Stimulated activated CD4-positive, alpha-beta T cell treated with anti-CD3 and anti-CD28 coated beads, Interleukin-1b, Interleukin-23, amount 100 ng/mL, for 24 hours (primary cell): ENCODE data around the gene CXCL8.
"Not testable (repeated sequence)": the region's sequence is repeated elsewhere in the genome, so short reads cannot be mapped to it uniquely, and the experiment has no call there.

Experiments used
- DNase-seq, 4 experiments: peaks; one replicate each; pipeline ENCODE4 v3.0.0-alpha.2; 2020; ENCODE audit warnings: low read depth in 4 of 4, low spot score in 1 of 4

The CXCL8 gene

DNA sequence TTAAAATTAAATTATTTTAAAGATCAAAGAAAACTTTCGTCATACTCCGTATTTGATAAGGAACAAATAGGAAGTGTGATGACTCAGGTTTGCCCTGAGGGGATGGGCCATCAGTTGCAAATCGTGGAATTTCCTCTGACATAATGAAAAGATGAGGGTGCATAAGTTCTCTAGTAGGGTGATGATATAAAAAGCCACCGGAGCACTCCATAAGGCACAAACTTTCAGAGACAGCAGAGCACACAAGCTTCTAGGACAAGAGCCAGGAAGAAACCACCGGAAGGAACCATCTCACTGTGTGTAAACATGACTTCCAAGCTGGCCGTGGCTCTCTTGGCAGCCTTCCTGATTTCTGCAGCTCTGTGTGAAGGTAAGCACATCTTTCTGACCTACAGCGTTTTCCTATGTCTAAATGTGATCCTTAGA lies at the start of gene CXCL8:
Gene CXCL8 (plus strand): TSS at position 217 of the 426 bp plus-strand sequence. CDS start 90 bp downstream, at position 307.
- DNase-seq, result no peak

GRCh38 chr4:73691201-73691600 lies 49.2 kb upstream of the CXCL8 start:
- DNase-seq, result not testable (repeated sequence)

- no peak for DNase-seq
Observed at GRCh38 chr4:73691759-73692158, 48.6 kb upstream of the CXCL8 start.

DNA sequence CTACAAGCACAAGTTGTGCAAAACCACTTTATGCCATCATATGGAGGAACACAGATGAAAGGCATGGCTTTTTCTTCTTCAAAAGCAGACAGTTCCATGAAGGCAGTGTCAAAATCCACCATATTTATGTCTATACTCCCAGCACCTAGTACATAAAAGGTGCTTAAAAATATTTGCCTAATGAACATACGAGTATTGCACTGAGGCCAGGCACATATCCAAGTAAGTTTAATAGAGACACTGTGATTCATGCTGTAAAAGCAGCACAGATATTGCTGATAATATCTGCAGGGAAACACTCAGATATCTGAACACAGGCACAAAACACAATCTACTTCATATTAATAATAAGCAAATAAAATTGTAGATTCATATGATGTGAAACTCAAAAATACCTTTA lies 48.1 kb upstream of the CXCL8 start:
- DNase-seq, result no peak

GRCh38 chr4:73692701-73693100 lies 47.7 kb upstream of the CXCL8 start:
- DNase-seq, result no peak

DNA sequence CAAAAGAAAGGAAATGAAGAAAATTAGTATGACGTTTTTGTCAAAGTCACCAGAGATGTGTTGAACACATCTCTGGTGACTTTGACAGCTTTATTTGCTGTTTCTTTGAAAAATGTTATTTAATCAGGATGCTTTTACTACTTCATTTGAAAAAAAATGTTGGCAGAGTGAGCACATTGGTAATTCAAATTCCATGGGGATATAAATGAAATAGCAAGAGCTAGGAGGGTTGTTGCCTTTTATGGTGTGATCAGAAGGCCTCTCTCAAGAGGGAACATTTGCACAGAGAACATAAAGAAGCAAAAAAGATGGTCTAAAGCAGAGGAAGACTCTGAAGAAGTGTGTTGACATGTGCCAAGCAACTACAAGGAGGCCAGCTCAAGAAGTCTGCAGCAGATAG lies 46.6 kb upstream of the CXCL8 start:
- DNase-seq, result no peak

DNA sequence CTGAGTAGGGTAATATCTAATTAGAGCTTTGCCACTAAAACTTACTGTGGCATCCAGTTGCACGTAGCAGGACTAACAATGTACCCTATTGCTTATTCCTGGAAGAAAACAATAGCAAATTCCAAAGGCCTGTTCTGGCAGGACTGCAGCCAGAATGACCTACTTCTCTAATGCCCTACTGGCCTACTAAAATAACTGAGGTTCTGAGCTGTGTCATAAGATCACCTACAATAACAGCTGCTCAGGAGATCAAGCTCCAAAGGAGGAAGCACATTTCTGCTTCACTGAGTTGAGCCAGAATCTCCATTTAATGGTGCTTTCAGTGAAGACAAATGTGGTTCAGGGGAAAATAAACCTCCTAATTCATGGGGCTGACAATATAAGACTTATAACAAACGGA lies 42.2 kb upstream of the CXCL8 start:
- no peak for DNase-seq

GRCh38 chr4:73701116-73701515 lies 39.3 kb upstream of the CXCL8 start:
- DNase-seq, result no peak

DNA sequence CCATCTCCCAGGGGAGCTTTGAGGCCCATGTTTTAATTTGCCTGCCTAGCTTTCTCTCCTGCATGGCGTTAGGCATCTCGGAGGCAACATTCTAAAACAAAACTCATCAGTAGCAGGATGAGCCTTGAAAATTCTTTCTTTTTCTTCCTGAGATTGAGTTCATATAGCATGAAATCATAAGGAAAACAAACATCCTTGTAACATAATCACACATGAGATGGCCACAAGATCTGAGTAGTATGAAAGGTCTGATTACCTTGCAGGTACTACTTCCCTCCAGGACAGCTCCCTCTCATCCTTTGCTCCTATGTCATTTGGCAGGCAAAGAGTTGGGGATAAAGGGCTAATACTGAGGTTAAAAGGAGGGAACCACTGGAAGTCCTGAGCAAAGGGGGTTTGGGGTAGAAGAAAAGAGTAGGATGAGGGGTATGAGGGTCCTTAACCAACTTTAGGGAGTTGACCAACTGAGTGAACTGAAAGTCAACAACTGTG lies 37.5 kb upstream of the CXCL8 start:
- DNase-seq, result no peak

- DNase-seq, result no peak
Observed at GRCh38 chr4:73703320-73703719, 37.0 kb upstream of the CXCL8 start.

GRCh38 chr4:73704314-73705055 lies 35.9 kb upstream of the CXCL8 start:
- no peak for DNase-seq

- DNase-seq, result no peak
Observed at GRCh38 chr4:73705056-73705432, 35.3 kb upstream of the CXCL8 start.

DNA sequence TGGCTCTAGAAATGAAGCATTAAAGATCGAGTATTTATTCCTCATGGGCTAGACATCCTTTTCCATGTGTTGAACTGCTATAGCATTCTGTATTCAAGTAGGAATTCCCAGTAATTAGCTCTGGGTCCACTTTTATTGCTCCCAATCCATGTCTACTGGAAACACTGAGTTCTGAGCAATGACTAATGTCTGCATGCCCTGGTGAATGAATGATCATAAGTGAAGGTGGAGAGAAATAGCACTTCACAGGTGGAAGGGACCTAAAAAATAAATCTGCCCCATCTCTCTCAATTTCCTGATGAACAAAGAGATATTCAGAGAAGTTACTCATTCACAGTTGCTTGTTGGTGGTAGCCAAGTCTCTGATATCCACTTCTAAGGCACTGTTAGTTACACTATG lies 34.6 kb upstream of the CXCL8 start:
- DNase-seq, result no peak

- DNase-seq, result no peak
Observed at GRCh38 chr4:73706811-73707210, 33.6 kb upstream of the CXCL8 start.

- DNase-seq, result no peak
Observed at GRCh38 chr4:73707269-73707875, 33.0 kb upstream of the CXCL8 start.

DNA sequence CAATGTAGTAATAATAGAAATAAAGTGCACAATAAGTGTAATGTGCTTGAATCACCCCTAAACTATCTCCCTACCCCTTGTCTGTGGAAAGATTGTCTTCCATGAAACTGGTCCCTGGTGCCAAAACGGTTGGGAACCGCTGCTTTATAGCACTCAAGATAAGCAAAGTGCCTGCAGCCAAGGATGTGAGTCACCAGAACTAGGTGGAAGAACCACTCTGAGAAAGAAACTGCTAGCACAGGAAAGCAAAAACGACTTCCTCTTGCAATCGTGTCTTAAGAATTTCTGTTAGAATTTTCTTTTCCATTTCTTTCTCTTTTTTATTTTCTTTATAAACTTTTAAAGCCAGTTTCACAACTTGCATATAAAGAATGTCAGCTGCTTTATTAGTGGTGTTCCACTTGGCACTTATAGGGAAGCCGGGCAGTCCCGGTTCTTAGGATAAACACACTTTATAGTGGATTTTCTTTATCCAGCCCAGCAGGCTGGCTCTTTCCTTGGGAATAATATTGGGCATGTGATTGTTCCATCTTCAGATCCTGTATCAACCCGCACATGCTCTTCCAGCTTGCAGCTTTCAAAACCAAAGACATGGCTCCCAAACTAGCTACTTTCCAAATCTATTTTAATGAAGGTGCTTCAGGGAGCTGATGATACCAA lies 32.3 kb upstream of the CXCL8 start:
- DNase-seq, result no peak

DNA sequence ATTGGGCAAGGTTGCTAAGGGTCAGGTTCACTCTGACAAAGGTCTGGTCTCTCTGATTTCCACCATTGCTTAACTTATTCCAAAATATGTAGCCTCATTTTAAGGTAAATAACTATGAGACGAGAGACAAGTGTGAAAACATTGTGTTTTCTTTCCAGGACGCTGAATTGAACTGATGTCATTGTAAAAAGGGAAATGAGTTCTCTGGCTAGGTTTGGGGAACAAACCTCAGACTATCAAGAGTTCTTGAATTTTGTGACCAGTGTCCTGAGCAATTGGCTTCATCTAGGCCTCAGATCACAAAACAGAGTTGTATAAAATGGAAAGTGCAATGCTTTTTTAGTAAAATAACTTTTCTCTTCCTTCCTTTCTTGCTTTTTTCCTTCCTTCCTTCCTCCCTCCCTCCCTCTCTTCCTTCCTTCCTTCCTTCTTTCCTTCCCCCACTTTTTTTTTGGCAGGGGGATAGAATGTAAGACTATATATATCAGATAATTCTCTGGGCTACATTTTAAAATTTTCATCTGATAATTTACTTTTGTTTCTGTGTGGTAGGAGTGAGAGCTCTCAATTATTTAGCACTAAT lies 30.8 kb upstream of the CXCL8 start:
- no peak for DNase-seq

- DNase-seq, result no peak
Observed at GRCh38 chr4:73710094-73710493, 30.3 kb upstream of the CXCL8 start.

- DNase-seq, result no peak
Observed at GRCh38 chr4:73711989-73712388, 28.4 kb upstream of the CXCL8 start.

DNA sequence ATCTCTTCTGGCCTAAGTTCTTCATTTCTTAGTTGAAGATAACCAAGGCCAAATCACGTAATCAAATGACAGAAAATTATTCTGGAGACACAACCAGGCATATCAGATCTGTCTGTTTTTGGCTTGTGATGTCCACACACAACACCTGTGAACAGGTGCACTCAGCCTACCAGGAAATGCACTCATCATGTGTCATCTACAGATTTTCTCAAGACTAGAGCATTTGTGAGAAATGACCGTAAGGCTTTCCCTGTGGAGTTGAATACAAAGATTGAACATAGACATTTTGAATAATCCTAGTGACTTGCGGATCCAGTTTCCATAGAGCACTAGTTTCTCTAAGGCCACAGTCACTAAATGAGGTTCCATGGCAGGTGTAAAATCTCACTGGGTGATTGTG lies 26.7 kb upstream of the CXCL8 start:
- DNase-seq, result no peak

- no peak for DNase-seq
Observed at GRCh38 chr4:73714647-73715046, 25.7 kb upstream of the CXCL8 start.

DNA sequence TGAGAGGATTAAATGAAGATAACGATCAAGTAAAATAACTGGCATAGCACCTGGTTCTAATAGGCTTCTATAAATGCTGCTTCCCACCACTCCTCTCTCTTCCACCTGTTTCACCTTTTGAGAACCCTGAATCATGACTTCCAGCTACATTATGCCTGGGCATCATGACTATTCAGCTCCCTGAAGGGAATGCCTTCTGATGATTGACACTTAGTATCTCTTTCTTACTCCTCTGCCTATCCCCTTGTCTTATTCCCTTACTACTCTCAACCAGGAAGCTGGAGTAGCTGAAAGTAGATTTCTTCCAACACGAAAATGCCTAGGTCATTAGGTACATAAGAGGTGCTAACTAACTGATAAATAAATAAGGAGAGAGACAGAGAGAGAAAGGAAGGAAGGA lies 24.7 kb upstream of the CXCL8 start:
- DNase-seq, result no peak
